ENCODE results near the gene PROM1.

PROM1 gene

GRCh38 chr4:16025268-16025667 is 58.6 kb downstream of the PROM1 start:
- no peak for DNase-seq

DNA sequence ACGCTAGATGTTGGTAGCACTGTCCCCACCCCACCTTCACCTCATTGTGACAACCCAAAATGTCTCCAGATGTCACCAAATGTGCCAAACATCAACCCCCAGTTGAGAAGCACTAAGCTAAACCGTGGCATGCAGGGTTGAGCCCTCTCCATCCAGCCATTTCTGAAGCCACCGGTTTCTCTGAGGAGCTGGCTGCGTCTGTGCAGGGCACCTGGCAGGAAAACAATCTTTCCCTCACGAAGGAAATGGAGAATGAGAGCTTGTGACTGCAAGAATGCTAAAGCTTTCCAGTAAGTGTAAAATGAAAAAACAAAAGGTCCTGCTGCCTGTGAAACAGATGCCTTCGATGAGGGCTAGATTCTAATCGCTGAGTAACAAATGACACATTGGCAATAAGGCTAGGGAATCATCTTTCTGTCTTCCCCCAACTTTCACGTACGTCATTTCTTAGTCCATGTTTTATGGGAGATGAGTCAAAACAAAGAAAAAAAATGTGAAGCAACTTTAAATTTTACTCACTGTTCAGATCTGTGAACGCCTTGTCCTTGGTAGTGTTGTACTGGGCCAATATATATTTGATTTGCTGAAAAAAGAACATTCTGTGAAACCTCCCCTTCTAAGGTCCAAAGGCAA is 59.9 kb downstream of the PROM1 start:
- DNase-seq, result no peak

DNA sequence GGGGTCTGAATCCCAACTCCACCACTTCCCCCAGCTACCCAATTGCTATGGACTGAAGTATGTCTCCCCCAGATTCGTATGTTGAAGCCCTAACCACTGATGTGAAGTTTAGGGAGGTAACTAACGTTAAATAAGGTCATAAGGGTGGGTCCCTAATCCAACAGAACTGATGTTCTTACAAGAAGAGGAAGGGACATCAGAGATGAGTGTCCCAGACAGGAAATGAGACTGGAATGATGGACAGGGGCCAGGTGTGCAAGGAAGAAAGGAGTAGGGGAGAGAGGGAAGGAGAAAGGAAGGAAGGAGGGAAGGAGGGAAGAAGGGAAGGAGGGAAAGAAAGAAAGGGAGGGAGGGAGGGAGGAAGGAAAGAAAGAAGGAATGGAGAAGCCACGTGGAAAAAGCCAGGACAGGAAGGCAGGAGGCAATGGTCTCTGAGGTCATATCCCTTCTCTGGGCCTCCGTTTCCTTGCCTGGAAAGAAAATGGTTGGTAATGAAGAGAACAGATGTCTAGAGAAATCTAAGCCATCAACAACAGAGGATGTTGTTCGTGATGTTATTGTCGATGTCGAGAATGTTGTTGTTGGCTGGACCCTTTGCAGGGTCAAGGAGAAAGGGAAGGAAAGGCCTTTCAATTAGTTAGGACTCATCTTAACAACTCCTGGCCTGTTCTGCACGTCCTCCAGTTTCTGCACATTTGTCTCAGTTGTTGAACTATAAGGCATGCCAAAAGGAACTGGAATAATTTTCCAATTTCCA is 61.8 kb downstream of the PROM1 start:
- no peak for DNase-seq

DNA sequence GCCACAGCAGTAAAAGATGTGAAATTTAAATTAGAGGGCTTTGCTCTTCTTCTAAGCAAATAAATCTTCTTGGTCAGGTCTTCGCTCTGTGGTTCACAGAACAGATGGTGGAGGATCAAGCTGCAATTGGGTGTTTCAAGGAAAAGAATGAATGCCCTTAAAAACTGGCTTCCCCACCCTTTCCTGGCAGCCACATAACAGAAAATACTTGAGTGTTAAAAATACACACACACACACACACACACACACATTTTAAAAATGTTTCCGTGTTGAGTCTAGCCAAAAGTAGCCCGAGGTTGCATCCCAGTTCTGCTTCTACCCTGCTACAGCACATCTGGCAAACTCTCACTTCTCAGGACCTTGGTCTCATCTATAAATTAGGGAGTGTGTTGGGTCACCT is 64.2 kb downstream of the PROM1 start:
- no peak for DNase-seq

GRCh38 chr4:16018841-16019240 is 65.0 kb downstream of the PROM1 start:
- DNase-seq, result no peak

DNA sequence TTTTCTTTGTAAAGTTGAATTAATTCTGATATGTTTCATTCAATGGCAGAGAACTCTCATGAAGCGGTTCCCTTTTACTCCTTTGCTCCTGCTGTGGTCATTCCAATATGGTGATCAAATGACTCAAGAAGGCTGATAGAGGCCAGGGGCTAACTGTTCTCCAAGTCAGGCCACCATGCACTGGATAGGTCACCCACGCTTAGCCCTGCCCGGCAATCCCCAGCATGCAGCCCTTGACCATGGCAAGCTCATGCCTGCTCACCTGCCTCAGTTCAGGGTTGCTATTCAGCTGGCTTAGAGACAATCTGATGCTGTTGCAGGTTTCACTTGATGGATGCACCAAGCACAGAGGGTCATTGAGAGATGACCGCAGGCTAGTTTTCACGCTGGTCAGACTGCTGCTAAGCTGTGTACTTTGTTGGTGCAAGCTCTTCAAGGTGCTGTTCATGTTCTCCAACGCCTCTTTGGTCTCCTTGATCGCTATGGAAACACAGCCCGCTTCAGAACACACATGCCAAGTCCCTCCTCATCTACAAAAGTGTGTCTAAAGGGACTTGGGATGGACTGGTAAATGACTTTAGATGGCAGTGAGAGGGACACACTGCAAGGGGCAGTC is 65.7 kb downstream of the PROM1 start:
- no peak for DNase-seq

DNA sequence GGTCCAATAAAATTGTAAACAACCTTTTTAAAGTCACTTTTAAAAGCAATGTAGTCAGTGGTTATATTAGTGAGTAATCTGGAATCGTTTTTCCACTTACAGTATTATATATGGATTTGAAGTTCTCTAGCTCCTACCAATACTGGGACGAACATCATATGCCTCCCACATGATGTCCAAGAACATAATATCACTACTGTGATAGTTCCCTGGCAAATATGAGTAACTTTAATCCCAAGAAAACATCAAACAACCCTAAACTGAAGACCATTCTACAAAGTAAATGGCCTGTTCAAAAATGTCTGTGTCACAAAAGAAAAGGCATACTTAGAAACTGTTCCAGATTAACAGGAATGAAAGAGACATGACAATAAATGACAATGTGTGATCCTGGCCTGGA is 67.3 kb downstream of the PROM1 start:
- no peak for DNase-seq

GRCh38 chr4:16011173-16011572 is 72.7 kb downstream of the PROM1 start:
- DNase-seq, result no peak

GRCh38 chr4:16009153-16009552 is 74.7 kb downstream of the PROM1 start:
- DNase-seq, result no peak

DNA sequence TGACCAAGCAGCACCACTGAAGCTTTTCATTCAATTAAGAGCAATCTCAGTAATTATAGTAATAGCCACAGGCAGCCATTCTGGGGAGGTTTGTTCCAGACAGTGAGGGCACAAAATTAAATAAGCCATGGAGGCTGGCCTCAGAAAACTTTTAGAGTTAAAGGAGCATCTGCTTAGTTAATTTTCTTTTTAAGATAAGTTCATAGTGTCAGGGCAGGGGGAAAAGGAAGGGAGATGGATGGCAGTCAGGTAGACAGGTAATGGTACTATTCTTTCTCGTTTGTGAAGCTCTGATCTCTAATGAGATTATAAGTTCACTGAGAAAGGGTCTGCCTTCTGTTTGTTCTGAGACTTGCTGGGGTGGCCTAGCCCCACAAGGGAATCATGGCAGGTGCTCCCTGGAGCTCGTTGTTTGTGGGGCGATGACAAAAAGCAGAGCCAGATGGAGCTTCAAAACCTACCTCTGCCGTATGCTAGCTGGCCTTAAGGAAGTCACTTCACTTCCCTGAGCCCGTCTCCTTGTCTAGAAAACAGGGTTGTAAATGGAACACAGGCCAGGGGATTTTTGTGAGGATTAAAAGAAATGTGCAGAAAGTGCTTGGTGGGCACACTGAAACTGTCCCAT is 76.2 kb downstream of the PROM1 start:
- no peak for DNase-seq

GRCh38 chr4:16006771-16007446 is 76.9 kb downstream of the PROM1 start:
- DNase-seq, result no peak

DNA sequence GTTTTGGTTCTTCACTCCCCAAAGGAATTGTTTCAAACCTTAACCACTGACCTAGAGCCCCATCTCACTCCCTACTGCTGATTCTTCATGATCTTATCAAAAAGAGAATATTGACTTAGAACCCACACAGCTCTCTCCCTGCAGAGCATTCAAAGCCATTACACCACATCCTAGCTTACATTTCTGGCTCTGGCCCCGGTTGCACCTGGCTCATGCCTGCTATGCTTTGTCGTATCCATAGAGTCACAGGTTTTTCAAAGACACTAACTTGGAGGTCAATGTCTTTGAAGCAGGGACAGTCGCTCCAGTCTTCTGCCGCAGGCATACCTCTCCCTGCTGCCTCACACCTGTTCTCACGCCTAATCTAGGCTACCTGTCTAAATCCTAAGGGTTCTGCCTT is 78.1 kb downstream of the PROM1 start:
- no peak for DNase-seq

DNA sequence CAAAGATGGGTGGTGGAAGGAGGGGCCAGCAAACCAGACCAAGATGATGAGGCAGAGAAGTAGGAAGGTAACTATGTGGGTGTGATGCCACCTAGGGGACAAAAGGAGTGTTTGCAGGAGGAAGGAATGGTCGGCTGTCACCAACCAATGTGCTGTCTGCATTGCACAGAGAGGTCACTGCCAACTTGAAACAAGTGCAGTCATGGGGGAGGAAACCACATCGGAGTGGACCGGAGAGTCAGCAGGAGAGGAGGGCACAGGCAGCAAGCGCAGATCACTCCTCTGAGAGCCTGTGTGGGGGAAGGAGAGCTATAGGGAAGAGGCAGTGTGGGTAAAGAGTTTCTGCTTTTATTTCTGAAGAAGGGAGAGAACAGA is 82.4 kb downstream of the PROM1 start:
- DNase-seq, result peak; percentile 38

- no peak for DNase-seq
These were observed 82.9 kb downstream of the PROM1 start for GRCh38 chr4:16000708-16001483.

- DNase-seq, result no peak
These were observed 87.0 kb downstream of the PROM1 start for GRCh38 chr4:15996773-15997172.

DNA sequence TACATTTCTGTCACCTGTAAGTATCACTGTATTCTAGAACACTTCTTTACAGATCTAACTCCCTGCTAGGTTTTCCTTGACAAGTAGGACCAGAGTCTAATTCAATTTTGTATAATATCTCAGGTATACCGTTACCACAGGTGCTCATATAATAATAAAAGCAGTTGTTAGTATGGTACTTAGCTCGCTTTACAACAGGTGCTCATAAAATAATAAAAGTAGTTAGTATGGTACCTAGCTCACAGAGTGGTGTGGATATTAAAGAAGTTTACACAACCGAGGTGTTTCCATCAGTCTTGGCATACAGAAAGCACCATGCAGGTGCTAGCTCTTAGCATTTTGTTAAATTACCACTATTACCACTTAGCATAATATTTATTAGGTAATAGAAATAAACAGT is 88.0 kb downstream of the PROM1 start:
- DNase-seq, result no peak

DNA sequence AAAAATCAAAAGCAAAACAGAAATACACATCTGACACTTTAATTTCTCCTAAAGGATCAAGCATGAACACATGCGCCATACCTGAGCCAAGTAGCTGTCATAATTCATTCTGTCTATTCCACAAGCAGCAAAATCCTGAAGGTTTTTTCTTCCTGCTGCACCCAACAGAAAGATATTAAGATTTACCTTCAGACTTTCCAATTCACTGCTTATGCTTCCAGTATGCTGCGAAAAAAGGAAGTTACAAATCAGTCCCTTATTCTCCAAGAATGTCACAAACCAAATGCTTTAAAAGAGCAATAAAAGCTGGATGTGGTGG is 91.7 kb downstream of the PROM1 start:
- no peak for DNase-seq

GRCh38 chr4:15990570-15991285 is 93.1 kb downstream of the PROM1 start:
- no peak for DNase-seq

- DNase-seq, result no peak
These were observed 94.4 kb downstream of the PROM1 start for GRCh38 chr4:15989424-15989823.

- no peak for DNase-seq
These were observed 95.6 kb downstream of the PROM1 start for GRCh38 chr4:15988222-15988621.

GRCh38 chr4:15986907-15987306 is 96.9 kb downstream of the PROM1 start:
- no peak for DNase-seq

- no peak for DNase-seq
These were observed 100.2 kb downstream of the PROM1 start for GRCh38 chr4:15983610-15984009.

All from activated gamma-delta T cell treated with Interleukin-2 at 50 U/mL for 16 hours (primary cell).